ENCODE results near the gene CENPVL1.
"Not testable (repeated sequence)": the region's sequence is repeated elsewhere in the genome, so short reads cannot be mapped to it uniquely, and the experiment has no call there.

- not testable (repeated sequence) for TF ChIP-seq CTCF (conservative IDR thresholded peaks at IDR 0.05 in 1 of 2, IDR thresholded peaks at IDR 0.05 in 1 of 2; ENCODE audit: extremely low read depth in 1 of 2, insufficient read depth in 1 of 2, low read depth in 1 of 2, low read length in 2 of 2); EZH2 (IDR thresholded peaks at IDR 0.05; ENCODE audit: borderline replicate concordance, low read length)
Measured at GRCh38 chrX:51712943-51713647, 2.8 kb downstream of the CENPVL1 start.

Data from mammary epithelial cell (primary cell).